Small intestine (tissue), 7 donors: ENCODE measurements around the gene KRTAP17-1. TPM values are rescaled to one million over a fixed set of nuclear protein-coding genes. Genes with fewer than 3 reads are reported as not detected.
A peak's percentile ranks its signal among the peaks of the same experiment; 100 is the strongest.

ENCODE experiments used
- DNase-seq, 2 donors: peaks; one replicate each; pipeline versions ENCODE4 v3.0.0 to v3.0.0-alpha.2; 2013
- FAIRE-seq: peaks from 2 replicates; lab custom pipeline; 2012; peaks lifted over from hg19 to GRCh38; lab: Jason Lieb, UNC
- H3K27ac ChIP-seq, 3 donors: one replicate each; pipeline ENCODE4 v1.5.1; 2013; ENCODE audit warnings: low read length in 2 of 3, mild to moderate bottlenecking in 2 of 3, control low read depth in 1 of 3, inconsistent platforms in 1 of 3, low read depth in 1 of 3, moderate library complexity in 1 of 3
- H3K27me3 ChIP-seq, 3 donors: one replicate each; pipeline ENCODE4 v1.6.1; 2013; ENCODE audit warnings: low read length in 3 of 3, inconsistent platforms in 1 of 3; ENCODE audit not compliant: control insufficient read depth in 3 of 3, insufficient read depth in 3 of 3
- H3K36me3 ChIP-seq, 3 donors: one replicate each; pipeline ENCODE4 v1.6.1; 2013; ENCODE audit warnings: low read length in 3 of 3, inconsistent platforms in 1 of 3, low read depth in 1 of 3, mild to moderate bottlenecking in 1 of 3, moderate library complexity in 1 of 3; ENCODE audit not compliant: control insufficient read depth in 3 of 3, insufficient read depth in 2 of 3
- H3K4me1 ChIP-seq, 3 donors: one replicate each; pipeline ENCODE4 v1.6.1; 2013; ENCODE audit warnings: low read length in 2 of 3, inconsistent platforms in 1 of 3, low read depth in 1 of 3, mild to moderate bottlenecking in 1 of 3, moderate library complexity in 1 of 3; ENCODE audit not compliant: control insufficient read depth in 3 of 3, insufficient read depth in 2 of 3
- H3K4me3 ChIP-seq, 3 donors: one replicate each; pipeline ENCODE4 v1.5.1; 2013; ENCODE audit warnings: low read length in 3 of 3, control low read depth in 1 of 3, inconsistent platforms in 1 of 3, low read depth in 1 of 3, mild to moderate bottlenecking in 1 of 3, moderate library complexity in 1 of 3
- H3K9me3 ChIP-seq, 2 donors: one replicate each; pipeline ENCODE4 v1.6.1; 2013; ENCODE audit warnings: low read depth in 1 of 2, low read length in 1 of 2; ENCODE audit not compliant: control insufficient read depth in 2 of 2, insufficient read depth in 1 of 2
- WGBS, 3 donors: extraction: QIAGEN DNeasy Blood & Tissue Kit; methylation state at CpG; one replicate each; pipeline ENCODE4 v1.1.7; 2013; 5-methylcytosine and 5-hydroxymethylcytosine counted together
- polyA plus RNA-seq, 4 donors: library from polyadenylated mRNA; stranded (reverse) in 3 of 4; unstranded in 1 of 4; fragments of 200-250 nt in 3 of 4; fragments of 120-200 nt in 1 of 4; gene quantifications; one replicate each; pipeline versions ENCODE4 v1.2.1 to v1.2.3, GENCODE V29; 2013
- donor health status: healthy with polysubstance abuse.
- donor health status: control.
- donor health status: control.
- donor health status: Bipolar disorder and iron deficiency.
- donor health status: healthy.

KRTAP17-1 gene
- polyA plus RNA-seq, 4 donors = not detected

DNA sequence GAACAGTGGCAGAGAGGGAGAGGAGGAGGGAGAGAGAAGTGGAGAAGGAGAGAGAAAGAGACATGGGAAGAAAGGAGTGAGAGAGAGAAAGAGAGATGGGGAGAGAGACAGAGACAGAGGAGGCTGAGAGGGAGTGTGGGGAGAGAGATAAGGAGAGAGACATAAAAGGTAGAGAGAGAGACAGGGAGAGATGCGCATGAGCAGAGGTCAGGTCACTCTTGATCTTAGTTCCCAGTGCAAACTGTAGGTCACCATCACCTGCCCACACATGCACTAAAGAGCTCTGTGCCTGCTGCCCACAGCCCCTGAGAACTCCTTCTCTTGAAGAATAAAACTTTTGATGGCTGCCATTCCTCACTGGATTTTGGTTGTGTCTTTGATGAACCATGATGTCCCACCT is 20.2 kb upstream of the KRTAP17-1 start:
- Histone ChIP-seq H3K36me3 (no peaks in the 10 kb centered on the region), H3K27me3 (peaks cover 0 to 2% (median 0%) of the 10 kb centered on the region in 3 donors), H3K4me3 (no peak overlapping the region), H3K27ac (no peak overlapping the region), H3K4me1 (no peaks in the 10 kb centered on the region), H3K9me3 (no peaks in the 10 kb centered on the region)
- DNase-seq (no peak), FAIRE-seq (no peak)
- WGBS, 3 donors = 89 to 100% (median 92%) methylated on average over 1 of the region's 1 CpG

DNA sequence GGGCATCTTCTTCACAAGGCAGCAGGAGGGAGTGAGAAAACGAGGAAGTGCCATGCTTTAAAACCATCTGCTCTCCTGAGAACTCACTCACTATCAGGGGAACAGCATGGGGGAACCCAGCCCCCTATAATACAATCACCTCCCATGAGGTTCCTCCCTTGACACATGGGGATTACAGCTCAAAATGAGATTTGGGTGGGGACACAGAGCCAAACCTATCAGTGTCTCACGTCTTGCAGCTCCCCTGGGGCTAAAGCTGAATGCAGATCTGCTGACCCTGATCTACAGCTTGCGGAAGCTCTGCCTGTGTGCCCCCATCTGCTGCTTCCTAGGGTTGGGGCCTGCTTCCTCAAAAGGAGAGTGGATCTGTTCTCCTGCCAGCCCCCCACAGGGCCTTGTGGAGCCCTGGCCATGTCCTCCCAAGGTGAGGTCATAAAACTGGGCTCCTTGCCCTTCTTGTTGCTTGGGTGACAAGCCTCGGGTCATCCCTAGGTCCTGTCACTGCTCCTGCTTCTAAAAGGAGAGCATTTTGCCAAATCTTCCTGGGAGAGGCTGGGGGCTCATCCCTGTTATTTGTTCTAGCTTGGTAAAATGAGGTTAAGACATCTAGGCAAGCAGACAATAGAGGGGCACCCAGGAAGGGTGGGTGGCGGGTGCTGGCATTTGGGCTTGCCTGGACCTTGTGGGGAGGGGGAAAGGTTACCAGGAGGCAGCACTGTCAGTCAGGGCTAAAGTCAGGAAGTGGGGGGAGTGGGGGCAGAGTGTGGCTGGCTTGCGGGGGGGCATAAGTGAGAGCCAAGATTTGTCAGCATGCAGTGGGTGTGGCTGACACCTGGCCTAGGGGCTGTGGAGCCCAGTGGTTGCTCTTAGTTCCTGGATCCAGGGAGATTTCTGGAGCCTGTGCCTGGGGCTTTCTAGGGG is 19.1 kb upstream of the KRTAP17-1 start:
- peaks cover 0 to 2% (median 0%) of the 10 kb centered on the region in 3 donors for H3K27me3 ChIP-seq
- no peaks in the 10 kb centered on the region for H3K36me3 ChIP-seq
- H3K9me3 ChIP-seq = no peaks in the 10 kb centered on the region
- no peaks in the 10 kb centered on the region for H3K4me1 ChIP-seq
- no peak overlapping the region for H3K27ac ChIP-seq
- WGBS, 3 donors = 72 to 76% (median 72%) methylated on average over 6 of the region's 6 CpGs
- no peak overlapping the region for H3K4me3 ChIP-seq
- no peak for DNase-seq
- no peak for FAIRE-seq

DNA sequence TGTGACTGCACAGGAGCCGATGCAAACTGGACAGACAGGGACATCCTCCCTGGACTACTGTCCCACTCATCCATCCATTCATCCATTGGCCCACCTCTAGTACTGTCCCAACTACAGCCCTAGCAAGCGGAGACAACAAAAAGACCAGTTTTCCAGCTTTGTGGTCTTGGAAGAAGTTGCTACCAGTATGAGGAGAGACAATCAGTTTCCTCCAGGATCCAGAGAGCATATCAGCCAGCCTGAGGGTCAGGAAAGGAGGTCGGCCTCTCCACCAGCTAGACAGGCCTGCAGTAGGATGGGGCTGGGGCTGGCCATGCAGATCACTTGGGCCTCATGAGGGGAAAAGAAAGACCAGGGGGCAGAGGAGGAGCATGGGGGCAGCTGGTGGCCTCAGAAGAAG is 18.3 kb upstream of the KRTAP17-1 start:
- Histone ChIP-seq H3K9me3 (no peaks in the 10 kb centered on the region), H3K36me3 (no peaks in the 10 kb centered on the region), H3K4me3 (no peak overlapping the region), H3K4me1 (no peaks in the 10 kb centered on the region), H3K27ac (no peak overlapping the region), H3K27me3 (peaks cover 0 to 2% (median 0%) of the 10 kb centered on the region in 3 donors)
- DNase-seq (no peak), FAIRE-seq (no peak)
- WGBS, 3 donors = 89 to 95% (median 91%) methylated on average over 3 of the region's 3 CpGs

DNA sequence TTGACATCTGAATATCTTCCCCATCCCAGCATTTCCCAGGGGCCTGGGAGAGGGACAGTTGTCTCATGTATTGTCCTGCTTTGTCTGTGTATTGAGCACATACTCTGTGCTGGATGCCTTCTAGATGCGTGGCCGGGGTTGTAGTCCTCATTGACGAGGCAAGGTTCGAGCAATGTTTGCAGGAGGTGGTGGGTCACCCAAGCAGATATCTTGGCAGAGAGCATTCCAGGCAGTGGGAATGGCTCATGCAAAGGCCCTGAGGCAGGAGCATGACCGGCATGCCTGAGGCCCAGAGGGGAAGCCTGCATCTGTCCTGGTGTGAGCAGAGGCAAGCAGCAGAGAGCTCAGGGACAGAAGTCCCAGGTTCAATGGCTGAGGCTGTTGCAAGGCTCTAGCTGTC is 17.6 kb upstream of the KRTAP17-1 start:
- Histone ChIP-seq H3K4me1 (no peaks in the 10 kb centered on the region), H3K36me3 (no peaks in the 10 kb centered on the region), H3K27me3 (peaks cover 0 to 2% (median 0%) of the 10 kb centered on the region in 3 donors), H3K4me3 (no peak overlapping the region), H3K27ac (no peak overlapping the region), H3K9me3 (no peaks in the 10 kb centered on the region)
- FAIRE-seq (no peak), DNase-seq (no peak)
- 95 to 97% (median 96%) methylated on average over 5 of the region's 5 CpGs for WGBS, 3 donors

DNA sequence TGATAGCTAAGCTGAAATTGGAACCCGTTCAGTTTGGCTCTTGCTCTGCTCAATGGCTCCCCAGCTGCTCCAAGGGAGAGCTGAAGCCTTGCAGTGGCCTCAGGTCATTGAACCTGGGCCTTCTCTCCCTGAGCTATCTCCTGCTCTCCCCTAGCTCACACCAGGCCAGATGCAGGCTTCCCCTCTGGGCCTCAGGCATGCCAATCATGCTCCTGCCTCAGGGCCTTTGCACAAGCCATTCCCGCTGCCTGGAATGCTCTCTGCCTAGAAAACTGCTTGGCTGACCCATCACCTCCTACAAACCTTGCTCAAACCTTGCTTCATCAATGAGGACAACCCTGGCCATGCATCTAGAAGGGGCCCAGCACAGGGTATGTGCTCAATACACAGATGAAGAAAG is 16.7 kb upstream of the KRTAP17-1 start:
- no peak overlapping the region for H3K4me3 ChIP-seq
- no peak overlapping the region for H3K27ac ChIP-seq
- H3K4me1 ChIP-seq = no peaks in the 10 kb centered on the region
- no peaks in the 10 kb centered on the region for H3K9me3 ChIP-seq
- 62 to 82% (median 72%) methylated on average over 2 of the region's 2 CpGs for WGBS, 3 donors
- no peaks in the 10 kb centered on the region for H3K36me3 ChIP-seq
- no peak for FAIRE-seq
- peaks cover 0 to 2% (median 0%) of the 10 kb centered on the region in 3 donors for H3K27me3 ChIP-seq
- no peak for DNase-seq

DNA sequence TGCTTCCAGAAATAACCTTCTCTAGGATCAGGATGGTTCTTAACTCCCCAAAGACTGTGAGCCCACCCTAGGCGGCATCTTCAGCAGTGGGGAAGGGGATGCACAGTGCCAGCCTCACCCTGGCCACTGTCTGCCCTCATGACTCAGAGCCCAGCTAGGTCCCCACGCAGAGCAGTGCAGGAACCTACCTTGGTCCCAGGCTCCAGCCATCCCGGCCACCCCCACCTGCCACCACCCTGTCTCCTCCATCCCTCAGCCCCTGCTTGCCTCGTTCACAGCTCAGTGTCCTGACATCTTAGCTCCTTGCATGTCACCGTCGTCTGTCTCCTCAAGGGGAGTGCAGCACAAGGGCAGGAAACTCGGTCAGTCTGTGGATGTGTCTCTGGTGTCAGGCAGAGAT is 16.1 kb upstream of the KRTAP17-1 start:
- no peak for DNase-seq
- Histone ChIP-seq H3K4me3 (no peak overlapping the region), H3K9me3 (no peaks in the 10 kb centered on the region), H3K36me3 (no peaks in the 10 kb centered on the region), H3K4me1 (no peaks in the 10 kb centered on the region), H3K27ac (no peak overlapping the region), H3K27me3 (peaks cover 0 to 2% (median 0%) of the 10 kb centered on the region in 3 donors)
- no peak for FAIRE-seq
- WGBS, 3 donors = 75 to 83% (median 76%) methylated on average over 7 of the region's 7 CpGs

DNA sequence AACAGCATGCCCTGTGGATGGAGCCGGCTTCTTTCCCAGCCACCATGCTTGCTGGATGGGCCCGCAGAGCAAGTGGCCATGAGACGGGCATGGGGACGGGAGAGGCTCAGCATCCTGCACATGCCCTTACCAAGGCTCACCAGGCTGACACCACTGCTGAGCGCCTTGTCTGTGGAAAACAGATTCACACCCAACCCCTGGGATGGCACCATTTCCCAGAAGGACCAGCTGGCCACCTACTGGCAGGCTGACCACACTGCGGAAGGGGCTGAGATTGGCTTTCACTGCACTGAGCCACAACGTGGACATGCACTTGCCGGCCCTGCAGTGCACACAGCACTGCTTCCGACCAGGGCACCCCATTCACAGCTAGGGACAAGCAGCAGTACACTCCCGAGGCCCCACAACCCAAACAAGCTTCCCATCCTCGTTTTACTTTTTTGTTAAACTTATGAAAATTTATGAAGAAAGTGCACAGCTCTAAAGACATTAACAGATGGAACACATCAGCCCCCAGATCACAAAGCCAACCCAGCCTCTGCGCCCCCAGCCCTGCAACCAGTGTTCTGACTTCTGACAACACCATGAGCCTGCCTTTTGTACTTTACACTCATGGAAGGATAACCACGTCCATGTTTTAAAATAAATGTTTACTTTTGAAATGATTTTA is 13.9 kb upstream of the KRTAP17-1 start:
- Histone ChIP-seq H3K4me1 (no peaks in the 10 kb centered on the region), H3K4me3 (no peak overlapping the region), H3K9me3 (no peaks in the 10 kb centered on the region), H3K36me3 (no peaks in the 10 kb centered on the region), H3K27ac (no peak overlapping the region), H3K27me3 (no peaks in the 10 kb centered on the region)
- peak; percentile 46 to 53 for DNase-seq
- no peak for FAIRE-seq
- WGBS, 3 donors = 52 to 58% (median 53%) methylated on average over 13 of the region's 13 CpGs

DNA sequence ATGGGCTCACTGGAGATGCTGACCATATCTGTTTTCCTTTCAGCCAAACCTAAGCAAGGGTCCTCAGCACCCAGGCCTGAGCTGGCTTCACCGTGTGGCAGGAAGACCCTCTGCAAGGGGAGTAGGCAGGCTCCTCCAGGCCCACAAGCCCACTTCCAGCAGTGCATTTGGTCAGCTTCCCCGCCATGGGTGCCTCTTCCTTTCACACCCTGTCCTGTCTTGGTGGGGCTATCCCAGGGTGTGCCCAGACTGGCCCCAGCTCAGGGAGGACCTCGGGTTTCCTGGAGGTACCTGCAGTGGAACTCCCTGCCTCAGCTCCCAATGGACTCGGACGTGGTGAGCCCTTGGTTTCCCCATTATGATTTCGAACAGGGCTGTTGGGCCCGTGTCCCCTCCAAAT is 12.7 kb upstream of the KRTAP17-1 start:
- WGBS, 3 donors = 80 to 94% (median 81%) methylated on average over 7 of the region's 7 CpGs
- FAIRE-seq = no peak
- no peak overlapping the region for H3K4me3 ChIP-seq
- H3K36me3 ChIP-seq = no peaks in the 10 kb centered on the region
- no peak overlapping the region for H3K27ac ChIP-seq
- H3K9me3 ChIP-seq = no peaks in the 10 kb centered on the region
- H3K27me3 ChIP-seq = no peaks in the 10 kb centered on the region
- DNase-seq = no peak
- no peaks in the 10 kb centered on the region for H3K4me1 ChIP-seq
